Upper lobe of left lung (tissue), 6 donors: ENCODE data around the gene FOXP1. TPM values are rescaled to one million over a fixed set of nuclear protein-coding genes. Genes with fewer than 3 reads are reported as not detected.

Source experiments
- ATAC-seq, 2 donors: fragments of 200-7000 bp; cut with Tn5 transposase; one replicate each; pipeline ENCODE4 v1.9.1; 2022; ENCODE audit warnings: mild to moderate bottlenecking in 2 of 2, moderate library complexity in 2 of 2; ENCODE audit not compliant: low FRiP score in 2 of 2
- DNase-seq, 2 donors: peaks; one replicate each; pipeline ENCODE4 v3.0.0-alpha.2; 2019 to 2020
- H3K27ac ChIP-seq, 4 donors: fragments of 200-600 bp; sonication (generic); one replicate each; pipeline ENCODE4 v1.5.1; 2016 to 2019
- H3K27me3 ChIP-seq, 4 donors: fragments of 200-600 bp; sonication (generic); one replicate each; pipeline ENCODE4 v1.5.1; 2017 to 2019
- H3K36me3 ChIP-seq, 4 donors: fragments of 200-600 bp; sonication (generic); one replicate each; pipeline ENCODE4 v1.5.1; 2016 to 2019
- H3K4me1 ChIP-seq, 4 donors: fragments of 200-600 bp; sonication (generic); one replicate each; pipeline ENCODE4 v1.5.1; 2018 to 2019
- H3K4me3 ChIP-seq, 4 donors: fragments of 200-600 bp; sonication (generic); one replicate each; pipeline ENCODE4 v1.5.1; 2017 to 2019; ENCODE audit warnings: mild to moderate bottlenecking in 2 of 4, moderate library complexity in 1 of 4
- H3K9me3 ChIP-seq, 4 donors: fragments of 200-600 bp; sonication (generic); one replicate each; pipeline ENCODE4 v1.5.1; 2018 to 2019
- EP300 ChIP-seq, 4 donors: sonication (generic); formaldehyde crosslinking; IDR thresholded peaks; one replicate each; pipeline ENCODE4 v1.5.1; 2017; ENCODE audit warnings: antibody characterized with exemption in 4 of 4, control low read depth in 2 of 4
- POLR2A ChIP-seq, 4 donors: fragments of 450-650 bp; IDR thresholded peaks; one replicate each; pipeline ENCODE4 v1.5.1; 2016 to 2017; ENCODE audit warnings: antibody characterized with exemption in 4 of 4, mild to moderate bottlenecking in 2 of 4
- POLR2AphosphoS5 ChIP-seq, 2 donors: sonication (generic); formaldehyde crosslinking; IDR thresholded peaks; one replicate each; pipeline ENCODE4 v1.5.1; 2017; ENCODE audit warnings: antibody characterized with exemption in 2 of 2
- WGBS, 2 donors: methylation state at CpG; one replicate each; pipeline ENCODE4 v1.1.5; 2017 to 2018; 5-methylcytosine and 5-hydroxymethylcytosine counted together
- total RNA-seq, 6 donors: library from RNA; depleted of rRNA in 4 of 6; stranded (reverse); fragments of >200 nt in 4 of 6; gene quantifications; one replicate each; pipeline versions ENCODE4 v1.1.0 to v1.2.1, GENCODE V29; 2016 to 2021
- TF ChIP-seq, protein P1 (sequence below), 6 experiments: fragments of 450-650 bp in 4 of 6; fragments of 200-600 bp in 2 of 6; sonication (generic) in 2 of 6; IDR thresholded peaks; one replicate each; pipeline ENCODE4 v1.5.1; 2016 to 2019; ENCODE audit warnings: antibody characterized with exemption in 6 of 6
- donor health status: DM: no; HTN: no; CAD: no; lungs with moderate emphysema.
- donor health status: DM: no; HTN: yes; CAD: no; lungs with severe emphysema.

FOXP1 gene
- total RNA-seq, 6 donors from 2014 or later, result 103 to 248 (median 134) TPM

DNA sequence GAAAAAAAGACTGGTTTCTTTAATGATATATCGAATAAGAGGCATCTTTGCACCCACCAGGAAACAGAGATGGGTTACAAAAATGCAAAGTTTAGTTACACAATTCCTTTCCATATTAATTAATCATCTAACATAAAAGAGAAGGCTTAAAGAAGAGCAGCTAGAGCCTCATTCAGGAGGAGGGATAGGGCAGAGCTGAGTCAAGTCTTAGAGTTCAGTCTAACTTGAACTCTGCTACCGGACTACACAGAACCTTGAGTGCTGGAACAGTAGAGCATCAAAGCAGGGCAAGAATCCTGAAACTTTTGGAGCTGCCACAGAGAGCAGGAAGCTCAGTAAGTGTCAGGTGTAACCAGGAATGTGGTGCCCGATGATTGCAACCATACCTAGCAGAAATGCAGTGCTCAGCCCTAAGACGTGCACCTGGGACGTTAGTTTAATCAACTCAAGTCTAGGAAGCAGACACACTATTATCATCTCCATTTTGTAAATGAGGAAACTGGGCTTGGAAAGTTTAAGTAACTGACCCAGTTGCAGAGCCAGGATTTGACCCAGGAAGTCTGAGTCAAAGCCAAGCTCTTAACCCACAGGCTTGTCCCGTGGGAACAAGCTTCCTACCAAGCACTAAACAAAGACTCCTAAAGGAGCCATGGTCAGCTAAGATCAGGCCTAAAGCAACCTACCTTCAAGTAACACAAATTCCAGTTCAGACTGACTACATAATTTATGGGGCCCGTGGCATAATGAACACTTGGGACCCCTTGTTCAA, 187.4 kb downstream of the FOXP1 start:
- H3K9me3 ChIP-seq, result no peaks in the 10 kb centered on the region
- peak in 1 of 2 donors; percentile 44 for ATAC-seq
- WGBS, 2 donors, result 54 to 68% methylated on average over 7 of the region's 7 CpGs
- no peaks in the 10 kb centered on the region for H3K36me3 ChIP-seq
- H3K27me3 ChIP-seq, result no peaks in the 10 kb centered on the region
- TF ChIP-seq POLR2A (IDR thresholded peaks at IDR 0.05) (no peak), POLR2AphosphoS5 (IDR thresholded peaks at IDR 0.05) (no peak), EP300 (IDR thresholded peaks at IDR 0.05) (no peak)
- TF ChIP-seq, protein P1, sequence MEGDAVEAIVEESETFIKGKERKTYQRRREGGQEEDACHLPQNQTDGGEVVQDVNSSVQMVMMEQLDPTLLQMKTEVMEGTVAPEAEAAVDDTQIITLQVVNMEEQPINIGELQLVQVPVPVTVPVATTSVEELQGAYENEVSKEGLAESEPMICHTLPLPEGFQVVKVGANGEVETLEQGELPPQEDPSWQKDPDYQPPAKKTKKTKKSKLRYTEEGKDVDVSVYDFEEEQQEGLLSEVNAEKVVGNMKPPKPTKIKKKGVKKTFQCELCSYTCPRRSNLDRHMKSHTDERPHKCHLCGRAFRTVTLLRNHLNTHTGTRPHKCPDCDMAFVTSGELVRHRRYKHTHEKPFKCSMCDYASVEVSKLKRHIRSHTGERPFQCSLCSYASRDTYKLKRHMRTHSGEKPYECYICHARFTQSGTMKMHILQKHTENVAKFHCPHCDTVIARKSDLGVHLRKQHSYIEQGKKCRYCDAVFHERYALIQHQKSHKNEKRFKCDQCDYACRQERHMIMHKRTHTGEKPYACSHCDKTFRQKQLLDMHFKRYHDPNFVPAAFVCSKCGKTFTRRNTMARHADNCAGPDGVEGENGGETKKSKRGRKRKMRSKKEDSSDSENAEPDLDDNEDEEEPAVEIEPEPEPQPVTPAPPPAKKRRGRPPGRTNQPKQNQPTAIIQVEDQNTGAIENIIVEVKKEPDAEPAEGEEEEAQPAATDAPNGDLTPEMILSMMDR (IDR thresholded peaks at IDR 0.05), result no peak
- no peak overlapping the region for H3K4me3 ChIP-seq
- peak overlapping the region in 2 of 4 donors; percentile 12 to 18 for H3K27ac ChIP-seq
- peaks cover 20 to 49% (median 32%) of the 10 kb centered on the region in 4 donors for H3K4me1 ChIP-seq
- peak in 1 of 2 donors; percentile 60 for DNase-seq

DNA sequence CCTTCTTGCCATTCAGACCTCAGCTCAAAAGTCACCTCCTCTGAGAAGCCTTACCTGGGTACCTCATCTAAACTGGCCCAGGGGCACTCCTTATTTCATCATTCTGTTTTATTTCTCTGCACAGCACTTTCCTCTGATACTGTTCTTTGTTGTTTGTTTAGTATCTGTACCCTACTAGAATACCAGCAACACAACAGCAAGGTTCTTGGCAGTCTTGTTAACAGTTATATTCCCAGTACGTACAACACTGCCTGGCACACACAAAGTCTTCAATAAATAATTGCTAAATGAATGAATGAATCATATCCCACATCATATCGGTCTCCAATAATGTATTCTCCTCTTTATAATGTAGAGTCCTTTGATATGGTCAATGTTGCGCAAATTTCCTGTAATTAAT, 188.1 kb downstream of the FOXP1 start:
- DNase-seq (no peak), ATAC-seq (no peak)
- no peak overlapping the region for H3K4me3 ChIP-seq
- 70 to 73% methylated on average over 3 of the region's 3 CpGs for WGBS, 2 donors
- no peak overlapping the region for H3K27ac ChIP-seq
- no peaks in the 10 kb centered on the region for H3K9me3 ChIP-seq
- no peaks in the 10 kb centered on the region for H3K27me3 ChIP-seq
- peaks cover 26 to 54% (median 39%) of the 10 kb centered on the region in 4 donors for H3K4me1 ChIP-seq
- TF ChIP-seq EP300 (IDR thresholded peaks at IDR 0.05), result no peak
- TF ChIP-seq POLR2AphosphoS5 (IDR thresholded peaks at IDR 0.05), result no peak
- TF ChIP-seq, protein P1 (IDR thresholded peaks at IDR 0.05), result no peak
- no peak for TF ChIP-seq POLR2A (IDR thresholded peaks at IDR 0.05)
- no peaks in the 10 kb centered on the region for H3K36me3 ChIP-seq

DNA sequence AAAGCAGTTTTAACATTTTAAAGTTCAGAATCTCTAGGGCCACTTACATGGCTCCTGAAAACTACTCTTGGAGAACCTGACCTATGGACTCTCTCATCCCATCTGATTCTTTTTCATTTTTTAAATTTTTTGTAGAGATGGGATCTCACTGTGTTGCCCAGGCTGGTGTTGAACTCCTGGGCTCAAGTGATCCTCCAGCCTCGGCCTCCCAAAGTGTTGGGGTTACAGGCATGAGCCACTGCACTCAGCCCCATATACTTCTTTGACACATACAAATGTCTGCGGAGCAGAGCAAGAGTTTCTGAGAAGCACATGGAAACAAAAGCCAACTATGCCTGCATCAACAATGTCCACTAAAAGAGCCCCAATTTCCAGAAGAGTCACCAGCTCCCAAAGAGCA, 189.8 kb downstream of the FOXP1 start:
- no peak for DNase-seq
- Histone ChIP-seq H3K27me3 (no peaks in the 10 kb centered on the region), H3K27ac (no peak overlapping the region), H3K4me3 (no peak overlapping the region), H3K36me3 (no peaks in the 10 kb centered on the region), H3K4me1 (peaks cover 39 to 66% (median 53%) of the 10 kb centered on the region in 4 donors), H3K9me3 (no peaks in the 10 kb centered on the region)
- TF ChIP-seq EP300 (IDR thresholded peaks at IDR 0.05), result no peak
- TF ChIP-seq, protein P1 (IDR thresholded peaks at IDR 0.05), result no peak
- ATAC-seq, result no peak
- 95 to 96% methylated on average over 2 of the region's 2 CpGs for WGBS, 2 donors

DNA sequence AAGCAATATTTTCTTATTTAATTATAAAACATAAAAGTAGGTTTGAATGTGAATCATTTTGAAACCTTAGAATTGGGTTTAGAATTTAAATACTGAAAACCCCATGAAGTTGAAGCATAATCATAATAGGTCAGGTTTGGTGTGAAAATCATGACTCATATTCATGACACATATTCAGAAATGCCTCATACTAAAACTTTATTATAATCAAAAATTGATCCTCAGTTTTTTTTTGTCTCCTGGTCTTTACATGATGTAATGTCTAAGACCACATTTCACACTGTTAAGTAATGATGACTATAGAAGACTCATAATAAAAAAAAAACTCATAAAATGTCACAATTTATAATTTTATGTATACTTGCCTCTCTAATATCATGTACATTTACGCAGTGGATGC, 190.4 kb downstream of the FOXP1 start:
- H3K4me3 ChIP-seq, result no peak overlapping the region
- ATAC-seq (peak in 1 of 2 donors; percentile 28), DNase-seq (no peak)
- H3K4me1 ChIP-seq, result peaks cover 34 to 60% (median 47%) of the 10 kb centered on the region in 4 donors
- H3K27ac ChIP-seq, result no peak overlapping the region
- H3K9me3 ChIP-seq, result no peaks in the 10 kb centered on the region
- no peaks in the 10 kb centered on the region for H3K27me3 ChIP-seq
- 93 to 98% methylated on average over 1 of the region's 1 CpG for WGBS, 2 donors
- no peaks in the 10 kb centered on the region for H3K36me3 ChIP-seq
- TF ChIP-seq, protein P1 (IDR thresholded peaks at IDR 0.05), result no peak
- no peak for TF ChIP-seq POLR2A (IDR thresholded peaks at IDR 0.05)

DNA sequence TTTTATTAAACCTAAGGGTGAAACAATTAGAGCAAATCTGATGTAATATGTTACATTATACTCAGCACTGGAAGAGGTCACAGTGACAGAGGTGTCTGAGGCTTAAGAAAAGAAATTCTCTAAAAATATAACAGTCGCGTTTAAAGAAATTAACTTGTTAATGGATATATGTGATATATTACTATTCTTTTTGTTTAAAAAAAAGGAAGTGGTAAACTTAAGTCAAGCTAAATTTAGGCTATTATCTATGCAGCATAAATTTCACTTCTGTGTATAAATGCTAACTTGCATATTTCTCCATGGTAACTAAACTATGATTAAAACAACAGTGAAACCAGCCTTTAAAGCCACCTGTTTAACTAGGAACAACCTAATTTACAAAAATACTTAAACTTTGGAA, 191.3 kb downstream of the FOXP1 start:
- Histone ChIP-seq H3K9me3 (no peaks in the 10 kb centered on the region), H3K4me1 (peaks cover 30 to 51% (median 38%) of the 10 kb centered on the region in 4 donors), H3K27ac (peak overlapping the region in 1 of 4 donors; percentile 5), H3K27me3 (no peaks in the 10 kb centered on the region), H3K4me3 (no peak overlapping the region), H3K36me3 (no peaks in the 10 kb centered on the region)
- DNase-seq (no peak), ATAC-seq (peak in 1 of 2 donors; percentile 54)
- 64 to 71% methylated on average over 2 of the region's 2 CpGs for WGBS, 2 donors
- TF ChIP-seq, protein P1 (IDR thresholded peaks at IDR 0.05), result no peak
- TF ChIP-seq EP300 (IDR thresholded peaks at IDR 0.05) (no peak), POLR2AphosphoS5 (IDR thresholded peaks at IDR 0.05) (no peak), POLR2A (IDR thresholded peaks at IDR 0.05) (no peak)
